ENCODE measurements around the gene SGCA. TPM values are rescaled to one million over a fixed set of nuclear protein-coding genes. Genes with fewer than 3 reads are reported as not detected.

The SGCA gene
- total RNA-seq, 2 donors from 2014 or later = 0.51 to 2.6 TPM

DNA sequence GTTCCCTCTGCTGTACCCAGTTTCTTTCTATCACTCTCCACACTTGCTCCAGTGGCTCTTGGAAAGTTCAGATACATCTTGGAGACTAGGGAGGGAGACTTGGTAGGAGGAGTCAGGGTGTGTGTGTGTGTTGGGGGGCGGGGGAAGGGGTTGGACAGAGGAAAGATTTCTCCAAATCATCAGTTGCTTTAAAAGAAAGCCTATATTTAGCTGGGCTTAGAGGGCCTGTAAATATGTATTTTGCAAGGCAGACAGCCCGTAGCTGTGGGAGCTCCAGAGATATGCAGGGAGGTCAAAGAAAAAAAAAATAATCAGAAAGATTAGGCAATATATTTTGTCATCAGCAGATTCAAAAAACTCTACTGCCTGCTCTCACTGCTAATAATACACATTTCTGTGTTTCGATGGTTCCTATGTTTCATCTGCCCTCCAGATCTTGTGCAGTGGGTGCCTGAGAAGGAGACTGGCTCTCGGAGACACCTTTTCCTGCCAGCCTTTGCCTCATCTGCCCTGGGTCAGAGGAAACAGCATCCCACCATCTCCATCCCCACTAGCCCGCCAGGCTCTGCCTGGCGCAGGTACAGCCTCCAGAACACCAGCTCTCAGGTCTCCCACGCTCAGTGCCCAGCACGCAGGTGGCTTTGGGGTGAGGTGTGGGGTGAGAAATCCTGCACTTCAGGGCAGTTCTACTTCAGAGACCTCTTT is 10.5 kb upstream of the SGCA start:
- TF ChIP-seq, protein P1, sequence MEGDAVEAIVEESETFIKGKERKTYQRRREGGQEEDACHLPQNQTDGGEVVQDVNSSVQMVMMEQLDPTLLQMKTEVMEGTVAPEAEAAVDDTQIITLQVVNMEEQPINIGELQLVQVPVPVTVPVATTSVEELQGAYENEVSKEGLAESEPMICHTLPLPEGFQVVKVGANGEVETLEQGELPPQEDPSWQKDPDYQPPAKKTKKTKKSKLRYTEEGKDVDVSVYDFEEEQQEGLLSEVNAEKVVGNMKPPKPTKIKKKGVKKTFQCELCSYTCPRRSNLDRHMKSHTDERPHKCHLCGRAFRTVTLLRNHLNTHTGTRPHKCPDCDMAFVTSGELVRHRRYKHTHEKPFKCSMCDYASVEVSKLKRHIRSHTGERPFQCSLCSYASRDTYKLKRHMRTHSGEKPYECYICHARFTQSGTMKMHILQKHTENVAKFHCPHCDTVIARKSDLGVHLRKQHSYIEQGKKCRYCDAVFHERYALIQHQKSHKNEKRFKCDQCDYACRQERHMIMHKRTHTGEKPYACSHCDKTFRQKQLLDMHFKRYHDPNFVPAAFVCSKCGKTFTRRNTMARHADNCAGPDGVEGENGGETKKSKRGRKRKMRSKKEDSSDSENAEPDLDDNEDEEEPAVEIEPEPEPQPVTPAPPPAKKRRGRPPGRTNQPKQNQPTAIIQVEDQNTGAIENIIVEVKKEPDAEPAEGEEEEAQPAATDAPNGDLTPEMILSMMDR (conservative IDR thresholded peaks at IDR 0.05) = no peak
- Mint-ChIP-seq H3K36me3 (ENCODE audit: low read depth) (no peaks in the 10 kb centered on the region), H3K4me1 (peaks cover 5% of the 10 kb centered on the region), H3K9me3 (no peaks in the 10 kb centered on the region), H3K27me3 (ENCODE audit: insufficient read depth) (peaks cover 12% of the 10 kb centered on the region), H3K27ac (no peak overlapping the region), H3K4me3 (no peak overlapping the region)
- Histone ChIP-seq H3K9me3 (ENCODE audit: control insufficient read depth, low read length) (no peaks in the 10 kb centered on the region), H3K9ac (ENCODE audit: extremely low read depth, low read length, poor library complexity, severe bottlenecking) (no peak overlapping the region), H3K4me3 (ENCODE audit: low read length) (no peak overlapping the region), H3K27ac (ENCODE audit: low read depth, low read length) (no peak overlapping the region), H3K27me3 (ENCODE audit: control insufficient read depth, insufficient read depth, low read length, poor library complexity, severe bottlenecking) (no peaks in the 10 kb centered on the region), H3K4me1 (ENCODE audit: control insufficient read depth, insufficient read depth, low read length) (peaks cover 8% of the 10 kb centered on the region), H3K36me3 (ENCODE audit: control insufficient read depth, insufficient read depth, low read length) (no peaks in the 10 kb centered on the region)
- WGBS, 2 experiments (ENCODE audit: insufficient coverage in 1 of 2, insufficient read length in 1 of 2) = 87 to 91% methylated on average over 4 to 8 of the region's 8 CpGs
- DNase-seq = peak; percentile 49

DNA sequence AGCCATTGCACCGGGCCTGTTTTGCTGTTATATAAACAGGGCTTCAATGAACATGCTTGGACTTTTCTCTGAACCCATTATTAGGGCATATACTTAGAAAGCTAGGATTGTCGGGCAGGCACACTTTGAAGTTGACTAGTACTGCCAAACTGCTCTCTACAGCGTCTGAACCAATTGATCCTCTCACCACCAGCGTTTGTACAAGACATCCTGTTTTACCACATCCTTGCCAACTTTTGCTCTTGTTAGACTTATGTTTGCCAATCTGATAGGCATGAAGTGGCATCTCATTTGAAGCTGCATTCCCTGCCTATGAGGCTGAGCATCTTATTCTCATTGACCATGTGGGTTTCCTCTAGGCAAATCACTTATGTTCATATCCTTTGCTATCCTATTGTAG is 7.9 kb upstream of the SGCA start:
- TF ChIP-seq, protein P1 (conservative IDR thresholded peaks at IDR 0.05) = no peak
- no peak overlapping the region for H3K27ac ChIP-seq (ENCODE audit: low read depth, low read length)

DNA sequence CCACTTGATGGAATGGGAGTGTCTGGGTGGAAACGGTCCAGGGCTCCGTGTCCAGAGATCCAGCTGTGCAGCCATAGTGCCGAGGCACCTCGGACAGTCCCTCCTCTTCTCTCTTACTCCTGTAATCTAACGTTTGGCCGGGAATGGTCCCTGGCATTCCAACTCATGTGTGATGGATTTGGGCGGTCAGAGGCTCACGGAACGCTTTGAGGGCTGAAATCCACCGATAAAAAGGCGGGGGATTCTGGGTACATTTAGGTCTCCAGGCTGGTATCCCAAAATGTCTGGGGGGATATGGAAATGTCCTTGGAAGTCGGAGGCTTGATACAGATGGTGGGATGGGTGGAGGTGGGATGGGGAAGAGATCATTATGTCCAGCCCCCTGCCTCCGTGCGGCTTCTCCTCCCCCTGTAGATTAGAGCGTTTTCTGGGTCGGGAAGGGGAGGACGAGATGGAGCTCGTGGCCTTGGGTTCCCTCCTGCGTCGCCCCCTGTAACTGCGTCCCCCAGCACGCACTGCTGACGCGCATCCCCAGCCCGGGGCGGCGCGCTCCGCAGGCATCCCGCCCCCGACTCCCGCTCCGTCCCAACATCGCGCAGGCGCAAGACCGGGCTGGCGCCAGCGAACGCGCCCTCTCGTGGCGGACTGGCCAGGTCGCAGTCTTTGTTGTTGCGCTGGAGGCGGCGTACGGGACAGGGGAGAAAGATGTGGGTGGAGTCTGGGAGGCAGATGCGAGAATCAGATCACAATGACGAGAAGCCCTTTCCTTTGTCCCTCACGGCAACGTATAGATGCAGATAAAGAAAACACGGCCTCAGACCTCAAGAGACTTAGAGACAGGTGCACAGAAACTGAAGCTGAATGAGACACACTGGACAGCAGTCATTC is 4.5 kb upstream of the SGCA start:
- no peaks in the 10 kb centered on the region for H3K36me3 ChIP-seq (ENCODE audit: control insufficient read depth, insufficient read depth, low read length)
- Mint-ChIP-seq H3K4me1 (peaks cover 9% of the 10 kb centered on the region), H3K27me3 (ENCODE audit: insufficient read depth) (peaks cover 27% of the 10 kb centered on the region), H3K36me3 (ENCODE audit: low read depth) (no peaks in the 10 kb centered on the region), H3K9me3 (no peaks in the 10 kb centered on the region), H3K4me3 (peak overlapping the region; percentile 54), H3K27ac (peak overlapping the region; percentile 58)
- H3K9ac ChIP-seq (ENCODE audit: extremely low read depth, low read length, poor library complexity, severe bottlenecking) = no peak overlapping the region
- peak overlapping the region; percentile 77 for H3K4me3 ChIP-seq (ENCODE audit: low read length)
- H3K27me3 ChIP-seq (ENCODE audit: control insufficient read depth, insufficient read depth, low read length, poor library complexity, severe bottlenecking) = no peaks in the 10 kb centered on the region
- TF ChIP-seq, protein P1 (conservative IDR thresholded peaks at IDR 0.05) = peak; percentile 95
- 3 to 4% methylated on average over 21 to 52 of the region's 53 CpGs for WGBS, 2 experiments (ENCODE audit: insufficient coverage in 1 of 2, insufficient read length in 1 of 2)
- peak overlapping the region; percentile 89 for H3K27ac ChIP-seq (ENCODE audit: low read depth, low read length)
- peak; percentile 99 for DNase-seq
- H3K4me1 ChIP-seq (ENCODE audit: control insufficient read depth, insufficient read depth, low read length) = no peaks in the 10 kb centered on the region
- H3K9me3 ChIP-seq (ENCODE audit: control insufficient read depth, low read length) = no peaks in the 10 kb centered on the region

More for the DNA sequence above, 7.9 kb upstream of the SGCA start:
- Mint-ChIP-seq H3K36me3 (ENCODE audit: low read depth) (no peaks in the 10 kb centered on the region), H3K4me3 (no peak overlapping the region), H3K4me1 (peaks cover 9% of the 10 kb centered on the region), H3K27ac (no peak overlapping the region), H3K27me3 (ENCODE audit: insufficient read depth) (peaks cover 27% of the 10 kb centered on the region), H3K9me3 (no peaks in the 10 kb centered on the region)
- H3K9me3 ChIP-seq (ENCODE audit: control insufficient read depth, low read length) = no peaks in the 10 kb centered on the region
- no peaks in the 10 kb centered on the region for H3K27me3 ChIP-seq (ENCODE audit: control insufficient read depth, insufficient read depth, low read length, poor library complexity, severe bottlenecking)
- H3K4me3 ChIP-seq (ENCODE audit: low read length) = no peak overlapping the region
- no peaks in the 10 kb centered on the region for H3K4me1 ChIP-seq (ENCODE audit: control insufficient read depth, insufficient read depth, low read length)
- no peaks in the 10 kb centered on the region for H3K36me3 ChIP-seq (ENCODE audit: control insufficient read depth, insufficient read depth, low read length)
- no peak overlapping the region for H3K9ac ChIP-seq (ENCODE audit: extremely low read depth, low read length, poor library complexity, severe bottlenecking)
- WGBS, 2 experiments (ENCODE audit: insufficient coverage in 1 of 2, insufficient read length in 1 of 2) = 93 to 95% methylated on average over 4 of the region's 4 CpGs
- DNase-seq = no peak

Measured in endodermal cell (in vitro differentiated cells).